Lung (tissue), 12 donors: ENCODE results near the gene KLHL25. TPM values are rescaled to one million over a fixed set of nuclear protein-coding genes. Genes with fewer than 3 reads are reported as not detected.
"Not testable (repeated sequence)": the region's sequence is repeated elsewhere in the genome, so short reads cannot be mapped to it uniquely, and the experiment has no call there.

Source experiments
- ATAC-seq: fragments of 200-7000 bp; cut with Tn5 transposase; one replicate; pipeline ENCODE4 v1.9.1; 2020; ENCODE audit warnings: moderate number of reproducible peaks; ENCODE audit not compliant: insufficient read depth, low FRiP score
- DNase-seq, 3 donors: peaks; one replicate each; pipeline ENCODE4 v3.0.0-alpha.2; 2013 to 2017
- H3K27ac ChIP-seq, 2 donors: one replicate each; pipeline ENCODE4 v1.5.1; 2013; ENCODE audit warnings: mild to moderate bottlenecking in 2 of 2, moderate library complexity in 2 of 2, control low read depth in 1 of 2, inconsistent platforms in 1 of 2, low read depth in 1 of 2, low read length in 1 of 2
- H3K27me3 ChIP-seq, 3 donors: one replicate each; pipeline ENCODE4 v1.5.1; 2013; ENCODE audit warnings: low read length in 2 of 3; ENCODE audit not compliant: control insufficient read depth in 3 of 3, insufficient read depth in 3 of 3
- H3K36me3 ChIP-seq, 4 donors: one replicate each; pipeline ENCODE4 v1.5.1; 2013; ENCODE audit warnings: low read length in 4 of 4, mild to moderate bottlenecking in 1 of 4, moderate library complexity in 1 of 4; ENCODE audit not compliant: control insufficient read depth in 4 of 4, insufficient read depth in 4 of 4
- H3K4me1 ChIP-seq, 5 donors: one replicate each; pipeline ENCODE4 v1.5.1; 2013; ENCODE audit warnings: low read length in 5 of 5, mild to moderate bottlenecking in 2 of 5, moderate library complexity in 1 of 5; ENCODE audit not compliant: control insufficient read depth in 5 of 5, insufficient read depth in 5 of 5
- H3K4me3 ChIP-seq: one replicate; pipeline ENCODE4 v1.5.1; 2013; ENCODE audit warnings: mild to moderate bottlenecking, control low read depth, moderate library complexity
- H3K9ac ChIP-seq, 2 donors: one replicate each; pipeline ENCODE4 v1.5.1; 2013; ENCODE audit warnings: low read length in 2 of 2, control low read depth in 1 of 2; ENCODE audit not compliant: insufficient read depth in 1 of 2
- H3K9me3 ChIP-seq, 4 donors: one replicate each; pipeline ENCODE4 v1.5.1; 2013; ENCODE audit warnings: low read length in 3 of 4, mild to moderate bottlenecking in 1 of 4, moderate library complexity in 1 of 4; ENCODE audit not compliant: control insufficient read depth in 4 of 4, insufficient read depth in 3 of 4
- WGBS, 2 donors: extraction: QIAGEN DNeasy Blood & Tissue Kit; methylation state at CpG; one replicate each; pipeline ENCODE4 v1.1.7; 2013; 5-methylcytosine and 5-hydroxymethylcytosine counted together
- polyA plus RNA-seq, 2 donors: library from polyadenylated mRNA; stranded (reverse); fragments of 200-250 nt; gene quantifications; one replicate each; pipeline ENCODE4 v1.2.1, GENCODE V29; 2013
- total RNA-seq, 2 donors: library from RNA; depleted of rRNA in 1 of 2; stranded (reverse); fragments of >200 nt in 1 of 2; gene quantifications; one replicate each; pipeline ENCODE4 v1.2.1, GENCODE V29; 2014 to 2021
- TF ChIP-seq, protein P1 (sequence below): IDR thresholded peaks from 2 replicates; pipeline ENCODE4 v1.5.1; 2012; ENCODE audit warnings: mild to moderate bottlenecking; ENCODE audit errors: control extremely low read depth, extremely low read depth
- donor health status: control.
- donor health status: control.
- donor health status: Bipolar disorder and iron deficiency.
- donor health status: healthy.
- donor health status: DM: yes; HTN: yes; CAD: no.

KLHL25 gene
- total and polyA plus RNA-seq, 4 donors: 3.0 to 9.2 (median 7.1) TPM

DNA sequence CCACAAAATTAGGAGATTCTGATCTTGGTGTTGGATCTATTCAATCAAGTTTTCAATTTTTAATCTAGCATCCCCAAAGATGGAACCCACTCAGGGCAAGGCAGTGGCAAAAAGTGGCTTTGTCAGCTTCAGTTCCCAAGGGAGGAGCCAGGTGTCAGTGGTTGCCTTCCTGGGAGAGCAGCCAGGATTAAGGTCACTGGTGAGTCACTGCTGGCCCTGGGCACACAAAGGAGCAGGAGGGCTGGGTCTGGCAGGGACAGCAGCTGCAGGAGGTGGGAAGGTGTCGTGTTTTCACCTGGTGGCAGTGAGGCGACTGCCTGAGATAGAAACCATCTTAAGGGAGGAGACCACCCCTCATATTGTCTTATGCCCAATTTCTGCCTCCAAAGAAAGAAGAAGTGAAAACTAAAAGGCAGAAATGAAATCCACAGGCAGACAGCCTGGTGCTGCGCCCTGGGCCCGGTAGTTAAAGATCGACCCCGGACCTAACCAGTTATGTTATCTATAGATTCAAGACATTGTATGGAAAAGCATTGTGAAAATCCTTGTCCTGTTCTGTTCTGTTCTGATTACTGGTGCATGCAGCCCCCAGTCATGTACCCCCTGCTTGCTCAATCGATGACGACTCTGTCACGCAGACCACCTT lies 5.9 kb upstream of the KLHL25 start:
- Histone ChIP-seq H3K9me3 (no peaks in the 10 kb centered on the region), H3K4me1 (peaks cover 0 to 13% (median 3%) of the 10 kb centered on the region in 5 donors), H3K27me3 (no peaks in the 10 kb centered on the region), H3K4me3 (no peak overlapping the region), H3K36me3 (no peaks in the 10 kb centered on the region), H3K27ac (no peak overlapping the region), H3K9ac (no peak overlapping the region)
- ATAC-seq (peak; percentile 70), DNase-seq (no peak)
- TF ChIP-seq, protein P1, sequence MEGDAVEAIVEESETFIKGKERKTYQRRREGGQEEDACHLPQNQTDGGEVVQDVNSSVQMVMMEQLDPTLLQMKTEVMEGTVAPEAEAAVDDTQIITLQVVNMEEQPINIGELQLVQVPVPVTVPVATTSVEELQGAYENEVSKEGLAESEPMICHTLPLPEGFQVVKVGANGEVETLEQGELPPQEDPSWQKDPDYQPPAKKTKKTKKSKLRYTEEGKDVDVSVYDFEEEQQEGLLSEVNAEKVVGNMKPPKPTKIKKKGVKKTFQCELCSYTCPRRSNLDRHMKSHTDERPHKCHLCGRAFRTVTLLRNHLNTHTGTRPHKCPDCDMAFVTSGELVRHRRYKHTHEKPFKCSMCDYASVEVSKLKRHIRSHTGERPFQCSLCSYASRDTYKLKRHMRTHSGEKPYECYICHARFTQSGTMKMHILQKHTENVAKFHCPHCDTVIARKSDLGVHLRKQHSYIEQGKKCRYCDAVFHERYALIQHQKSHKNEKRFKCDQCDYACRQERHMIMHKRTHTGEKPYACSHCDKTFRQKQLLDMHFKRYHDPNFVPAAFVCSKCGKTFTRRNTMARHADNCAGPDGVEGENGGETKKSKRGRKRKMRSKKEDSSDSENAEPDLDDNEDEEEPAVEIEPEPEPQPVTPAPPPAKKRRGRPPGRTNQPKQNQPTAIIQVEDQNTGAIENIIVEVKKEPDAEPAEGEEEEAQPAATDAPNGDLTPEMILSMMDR: no peak
- WGBS, 2 donors: 84 to 91% methylated on average over 9 of the region's 9 CpGs

DNA sequence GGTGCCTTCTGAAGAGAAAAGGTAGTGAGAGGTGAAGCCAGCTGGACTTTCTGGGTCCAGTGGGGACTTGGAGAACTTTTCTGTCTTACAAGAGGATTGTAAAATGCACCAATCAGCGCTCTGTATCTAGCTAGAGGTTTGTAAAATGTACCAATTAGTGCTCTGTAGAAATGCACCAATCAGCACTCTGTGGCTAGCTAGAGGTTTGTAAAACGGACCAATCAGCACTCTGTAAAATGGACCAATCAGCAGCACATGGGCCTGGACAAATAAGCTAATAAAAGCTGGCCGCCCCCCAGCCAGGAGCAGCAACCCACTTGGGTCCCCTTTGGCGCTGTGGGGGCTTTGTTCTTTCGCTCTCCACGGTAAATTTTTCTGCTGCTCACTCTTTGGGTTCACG lies 1.6 kb upstream of the KLHL25 start:
- not testable (repeated sequence) for H3K9me3 ChIP-seq, H3K36me3 ChIP-seq, ATAC-seq, H3K27me3 ChIP-seq, H3K4me3 ChIP-seq, DNase-seq, H3K9ac ChIP-seq, H3K27ac ChIP-seq
- H3K4me1 ChIP-seq: peaks cover 0 to 14% (median 6%) of the 10 kb centered on the region in 5 donors
- 81 to 89% methylated on average over 7 of the region's 7 CpGs for WGBS, 2 donors

DNA sequence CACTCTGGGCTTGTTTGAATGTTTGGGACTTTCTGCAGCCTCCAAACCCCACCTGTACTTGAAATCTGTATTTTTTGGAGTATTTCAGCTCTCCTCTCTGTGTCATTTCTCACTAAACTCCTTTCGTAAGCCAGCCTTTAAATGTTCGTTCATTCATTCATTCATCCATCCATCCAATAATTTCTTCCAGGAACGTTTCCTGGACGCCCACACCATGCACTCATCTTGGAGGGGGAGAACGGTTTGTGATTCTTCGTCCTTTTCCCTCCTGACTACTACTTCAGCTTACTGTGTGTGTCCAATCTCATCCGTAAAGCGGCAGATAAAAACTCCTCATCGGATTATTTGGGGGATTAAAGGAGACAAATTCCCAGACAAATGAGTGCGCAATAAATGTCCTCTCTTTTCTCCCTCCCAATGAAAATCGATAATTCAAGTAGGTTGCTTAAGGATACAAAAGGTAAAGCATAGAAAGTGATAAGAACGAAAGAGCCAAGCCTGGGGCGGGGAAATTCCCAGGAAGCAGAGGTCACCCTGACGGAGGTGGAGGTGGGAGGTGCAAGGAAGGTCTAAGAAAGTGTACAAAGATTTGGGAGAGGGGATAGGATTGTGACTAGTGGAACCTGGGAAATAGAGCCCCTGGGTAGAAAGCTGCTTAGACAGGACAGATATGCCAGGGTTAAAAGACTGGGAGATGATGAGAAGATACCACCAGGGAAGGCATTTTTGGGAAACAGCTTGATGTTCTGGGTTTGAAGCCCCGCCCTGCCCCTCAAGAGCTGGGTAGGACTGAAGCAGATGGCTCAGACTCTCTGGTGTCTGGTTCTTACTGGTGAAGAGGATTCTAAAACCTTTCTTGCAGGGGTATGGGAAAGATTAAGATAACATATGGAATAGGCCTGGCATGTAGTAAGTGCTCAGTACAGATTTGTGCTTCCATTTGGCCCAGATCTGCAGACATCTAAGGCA lies 896 bp upstream of the KLHL25 start:
- ATAC-seq: no peak
- H3K36me3 ChIP-seq: no peaks in the 10 kb centered on the region
- no peak overlapping the region for H3K4me3 ChIP-seq
- DNase-seq: no peak
- H3K9ac ChIP-seq: peak overlapping the region in 1 of 2 donors; percentile 83
- no peaks in the 10 kb centered on the region for H3K9me3 ChIP-seq
- WGBS, 2 donors: 50 to 63% methylated on average over 15 of the region's 15 CpGs
- TF ChIP-seq, protein P1: no peak
- H3K27me3 ChIP-seq: no peaks in the 10 kb centered on the region
- H3K27ac ChIP-seq: no peak overlapping the region
- H3K4me1 ChIP-seq: peaks cover 0 to 14% (median 6%) of the 10 kb centered on the region in 5 donors
